GM18870 (cell line): ENCODE results near the gene ACTL7B.
"Not testable (repeated sequence)": the region's sequence is repeated elsewhere in the genome, so short reads cannot be mapped to it uniquely, and the experiment has no call there.

Experiments
- ATAC-seq: cut with Tn5 transposase; IDR thresholded peaks from one replicate; pipeline ENCODE4 v1.9.1; 2021; ENCODE audit warnings: moderate library complexity; ENCODE audit not compliant: unreplicated experiment

The ACTL7B gene

GRCh38 chr9:108844856-108845255, 10.9 kb downstream of the ACTL7B start:
- ATAC-seq: no peak

DNA sequence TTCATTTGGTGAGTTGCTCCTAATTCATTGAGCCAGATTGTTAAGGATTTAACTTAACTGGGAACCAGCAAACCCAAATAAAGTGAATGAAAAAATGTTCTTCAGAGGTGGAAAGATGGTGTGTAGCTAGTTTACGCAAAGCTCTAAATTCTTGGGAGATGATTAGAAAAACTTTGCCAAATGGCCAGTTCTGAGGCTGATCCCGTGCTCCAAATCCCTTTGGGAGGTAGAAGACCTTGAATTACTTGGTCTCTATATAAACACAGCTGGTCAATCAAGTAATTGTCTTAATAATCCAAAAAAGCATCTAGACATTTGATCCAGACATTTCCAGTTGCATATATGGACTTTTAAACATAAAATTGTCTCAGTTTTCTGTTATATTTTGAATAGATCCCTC, 11.4 kb downstream of the ACTL7B start:
- no peak for ATAC-seq

DNA sequence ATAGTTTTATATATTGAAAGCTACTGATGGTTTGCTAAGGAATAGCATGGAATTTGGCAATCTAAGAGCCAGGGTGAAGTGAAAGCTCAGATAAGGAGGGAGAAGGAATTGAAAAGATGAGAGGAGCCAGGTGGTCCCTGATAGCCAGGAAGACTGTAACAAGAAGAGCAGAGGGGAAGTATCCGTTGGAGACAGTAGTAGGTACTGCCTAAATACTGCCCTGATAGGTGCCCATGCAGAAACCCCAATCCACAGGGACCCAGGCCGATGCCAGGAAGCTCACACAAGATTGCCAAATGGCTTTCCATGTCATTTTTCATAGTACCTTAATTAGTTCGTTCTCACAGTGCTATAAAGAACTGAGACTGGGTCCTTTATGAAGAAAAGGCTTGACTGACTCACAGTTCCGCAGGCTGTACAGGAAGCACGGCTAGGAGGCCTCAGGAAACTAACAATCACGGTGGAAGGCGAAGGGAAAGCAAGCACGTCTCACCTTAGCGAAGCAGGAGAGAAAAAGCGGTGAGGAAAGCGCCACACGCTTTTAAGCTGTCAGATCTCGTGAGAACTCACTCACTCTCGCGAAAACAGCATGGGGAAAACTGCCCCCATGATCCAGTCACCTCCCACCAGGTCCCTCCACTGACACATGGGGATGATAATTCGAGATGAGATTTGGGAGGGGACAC, 13.0 kb downstream of the ACTL7B start:
- no peak for ATAC-seq

- not testable (repeated sequence) for ATAC-seq
These were observed 16.2 kb downstream of the ACTL7B start for GRCh38 chr9:108839561-108839960.

GRCh38 chr9:108838017-108838416, 17.8 kb downstream of the ACTL7B start:
- ATAC-seq: no peak

DNA sequence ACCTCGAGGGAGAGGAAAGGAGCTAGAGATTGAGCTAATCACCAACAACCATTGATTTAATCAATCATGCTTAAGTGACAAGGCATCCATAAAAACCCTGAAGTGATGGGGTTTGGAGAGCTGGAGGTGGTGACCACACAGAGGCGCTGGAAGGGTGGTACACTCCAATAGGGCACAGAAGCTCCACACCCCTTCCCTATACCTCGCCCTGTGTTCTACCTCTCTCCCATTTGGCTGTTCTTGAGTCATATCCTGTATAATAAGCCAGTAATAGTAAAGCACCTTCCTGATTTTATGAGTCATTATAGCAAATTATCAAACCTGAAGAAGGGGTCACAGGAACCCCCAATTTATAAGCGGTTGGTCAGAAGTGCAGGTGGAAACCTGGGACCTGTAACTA, 18.3 kb downstream of the ACTL7B start:
- ATAC-seq: no peak

DNA sequence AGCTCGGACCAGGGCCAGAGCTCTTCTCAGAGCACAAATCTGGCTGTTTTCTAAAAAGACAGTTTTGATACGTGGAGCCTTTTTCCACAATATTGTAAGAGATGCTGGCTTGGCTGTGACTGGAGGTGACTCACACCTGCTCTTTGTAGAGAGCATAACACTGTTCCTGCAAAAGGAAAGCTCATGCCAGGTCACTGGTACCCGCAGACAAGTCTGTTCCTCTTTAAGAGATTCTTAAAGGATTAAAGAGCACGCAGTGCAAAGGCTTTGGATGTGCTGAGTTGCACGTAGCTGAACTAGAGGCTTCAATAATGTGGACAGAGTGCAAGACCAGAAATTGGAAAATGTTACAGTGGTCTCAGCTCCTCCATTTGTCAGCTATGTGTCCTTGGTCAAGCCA, 19.0 kb downstream of the ACTL7B start:
- no peak for ATAC-seq

DNA sequence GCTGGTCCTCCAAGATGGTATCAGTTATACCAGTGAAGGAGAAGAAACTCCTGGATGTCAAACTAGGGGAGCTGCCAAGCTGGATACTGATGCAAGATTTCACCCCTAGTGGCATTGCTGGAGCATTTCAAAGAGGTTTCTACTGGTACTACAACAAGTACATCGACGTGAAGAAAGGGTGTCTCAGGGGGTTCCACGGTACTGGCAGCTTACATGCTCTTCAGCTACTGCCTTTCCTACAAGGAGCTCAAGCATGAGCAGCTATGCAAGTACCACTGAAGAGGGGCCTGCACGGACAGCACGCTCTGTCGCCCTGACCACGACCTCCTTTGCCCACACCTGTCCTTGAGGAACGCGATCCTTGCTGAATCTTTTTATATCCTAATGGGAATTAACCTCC, 19.5 kb downstream of the ACTL7B start:
- ATAC-seq: no peak

GRCh38 chr9:108835831-108836230, 20.0 kb downstream of the ACTL7B start:
- no peak for ATAC-seq

DNA sequence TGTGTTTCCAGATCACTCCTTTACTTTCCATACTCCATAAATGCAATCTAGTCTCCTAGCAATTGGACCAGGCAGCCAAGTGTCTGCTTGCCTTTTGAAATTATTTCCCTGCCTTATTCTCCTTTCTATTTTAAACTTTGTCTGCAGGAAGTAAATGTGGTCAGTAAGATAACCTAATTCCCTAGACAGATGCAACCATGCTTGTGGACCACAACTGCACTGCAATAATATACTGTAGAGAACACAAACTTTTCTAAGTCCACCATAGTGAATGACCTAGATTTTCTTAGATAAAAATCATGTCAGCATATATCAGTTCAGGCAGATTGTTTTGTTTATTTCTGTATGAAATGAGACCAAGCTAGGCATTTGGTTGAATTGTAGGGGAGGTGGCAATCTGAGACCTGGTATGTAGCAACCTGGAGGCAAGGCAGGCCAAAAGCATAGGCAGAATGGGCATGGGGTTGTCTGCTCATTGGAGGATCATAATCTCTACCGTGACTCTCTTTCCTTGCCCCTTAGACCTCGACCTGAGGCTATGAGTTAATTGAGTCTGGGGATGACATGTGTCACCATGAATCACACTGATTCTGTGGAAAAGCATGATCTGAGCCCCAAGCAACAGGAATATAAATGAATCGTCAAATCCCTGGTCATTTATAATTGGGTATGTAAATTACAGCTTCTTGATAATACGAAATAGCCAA, 20.7 kb downstream of the ACTL7B start:
- ATAC-seq: no peak

DNA sequence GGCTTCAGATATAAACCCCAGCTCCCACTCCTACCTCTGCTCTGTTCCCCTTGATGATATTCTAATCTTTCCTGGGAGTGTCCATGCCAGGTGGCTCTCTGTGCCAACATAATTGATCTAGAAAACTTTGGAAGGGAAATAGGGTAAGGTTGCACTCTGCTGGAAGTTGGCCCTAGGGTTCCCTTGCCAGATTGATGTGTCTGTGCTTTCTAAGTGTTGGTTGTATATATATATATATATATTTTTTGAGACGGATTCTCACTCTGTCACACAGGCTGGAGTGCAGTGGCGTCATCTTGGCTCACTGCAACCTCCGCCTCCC, 23.6 kb downstream of the ACTL7B start:
- no peak for ATAC-seq

DNA sequence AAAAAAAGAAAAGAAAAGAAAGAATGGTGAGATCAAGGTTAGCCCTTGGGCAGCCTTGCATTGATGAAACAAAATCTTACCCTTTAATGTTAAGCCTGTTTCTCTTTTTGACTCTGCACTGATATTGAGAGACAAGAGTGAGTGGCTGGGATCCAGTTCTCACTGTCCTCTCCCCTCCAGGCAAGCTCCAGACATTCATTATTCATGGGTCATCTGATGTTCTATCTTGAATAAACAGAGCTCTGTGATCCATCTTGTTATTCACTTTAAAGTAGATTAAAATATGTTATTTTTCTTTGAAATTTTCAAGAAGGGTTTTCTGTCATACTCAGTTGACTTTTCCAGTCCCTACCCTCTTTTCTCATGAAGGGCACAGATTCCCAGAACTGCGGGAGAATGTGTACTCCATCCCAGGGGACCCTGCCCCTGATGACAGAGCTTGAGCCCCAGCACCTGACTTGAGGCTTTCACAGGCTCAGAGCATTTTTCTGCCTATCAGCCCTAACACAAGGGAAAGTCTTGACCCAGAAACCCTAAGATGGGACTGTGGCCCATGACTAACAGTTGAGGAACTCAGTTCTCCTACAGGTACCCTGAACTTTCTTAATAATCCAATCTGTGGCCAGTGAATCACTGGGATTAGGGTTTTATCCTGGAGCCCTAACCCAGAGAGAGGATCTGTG, 24.1 kb downstream of the ACTL7B start:
- ATAC-seq: no peak

- no peak for ATAC-seq
These were observed 25.5 kb downstream of the ACTL7B start for GRCh38 chr9:108830272-108830671.

DNA sequence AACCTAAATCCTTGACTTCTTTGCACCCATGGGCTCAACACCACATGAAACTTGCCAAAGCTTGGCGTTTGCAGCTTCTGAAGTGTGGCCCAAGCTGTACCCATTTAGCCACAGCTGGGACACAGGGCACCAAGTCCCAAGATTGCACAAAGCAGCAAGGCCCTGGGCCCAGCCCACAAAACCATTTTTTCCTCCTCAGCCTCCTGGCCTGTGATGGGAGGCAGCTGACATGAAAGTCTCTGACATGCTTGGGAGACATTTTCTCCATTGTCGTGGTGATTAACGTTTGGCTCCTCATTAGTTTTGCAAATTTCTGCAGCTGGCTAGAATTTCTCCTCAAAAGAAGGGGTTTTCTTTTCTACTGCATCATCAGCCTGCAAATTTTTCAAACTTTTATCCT, 32.0 kb downstream of the ACTL7B start:
- ATAC-seq: no peak

GRCh38 chr9:108816037-108816436, 39.7 kb downstream of the ACTL7B start:
- ATAC-seq: no peak

- no peak for ATAC-seq
These were observed 40.6 kb downstream of the ACTL7B start for GRCh38 chr9:108815156-108815555.

GRCh38 chr9:108813951-108814601, 41.7 kb downstream of the ACTL7B start:
- ATAC-seq: no peak

DNA sequence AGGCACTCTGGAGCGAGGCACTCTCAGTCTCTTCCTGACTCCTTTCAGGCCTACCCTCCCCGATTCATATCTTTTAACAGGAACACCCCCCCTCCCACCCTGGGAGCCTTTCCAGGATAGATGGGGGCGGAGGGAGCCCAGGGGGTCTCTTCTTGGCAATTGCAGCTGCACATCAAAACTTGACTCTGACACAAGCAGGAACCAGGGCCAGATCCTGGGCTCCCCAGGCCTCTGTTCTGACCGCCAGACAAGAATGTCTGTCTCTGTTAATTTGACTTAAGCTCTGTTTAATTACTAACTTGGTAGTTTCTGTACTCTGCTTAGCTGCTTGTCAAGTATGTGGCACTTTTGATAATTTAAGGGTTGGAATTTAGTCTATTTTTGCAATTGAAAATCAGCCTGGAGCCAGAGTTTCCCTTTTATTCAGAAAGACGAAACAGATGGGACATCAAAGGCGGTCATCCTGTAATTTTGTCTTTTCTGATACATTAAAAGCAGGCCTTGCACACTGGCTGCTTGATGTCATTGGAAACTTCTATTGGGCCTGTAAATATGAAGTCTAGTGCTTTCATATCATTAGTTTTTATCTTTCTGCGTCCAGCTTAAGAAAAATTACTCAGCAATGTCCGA, 43.3 kb downstream of the ACTL7B start:
- no peak for ATAC-seq

GRCh38 chr9:108811944-108812343, 43.8 kb downstream of the ACTL7B start:
- no peak for ATAC-seq

DNA sequence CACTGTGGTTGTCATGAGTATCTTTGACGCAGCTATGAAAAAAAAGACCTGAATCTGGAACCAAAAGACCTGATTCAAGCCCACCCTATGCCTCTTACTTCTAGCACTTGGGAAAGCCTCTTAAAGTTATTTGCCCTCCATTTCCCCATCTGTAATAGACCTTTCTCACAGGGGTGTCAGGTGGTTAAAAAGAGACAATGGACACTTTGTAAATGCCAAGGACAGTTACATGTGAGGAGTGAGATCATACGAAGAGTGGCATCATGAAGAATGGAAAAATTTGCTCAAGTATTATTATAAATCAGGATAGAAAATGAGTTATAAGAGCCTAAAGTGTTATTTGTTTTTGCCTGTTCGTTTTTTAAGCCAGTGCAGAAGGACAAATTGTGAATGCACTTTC, 46.5 kb downstream of the ACTL7B start:
- ATAC-seq: no peak
